Measurements from ENCODE around the gene WWOX. TPM values are rescaled to one million over a fixed set of nuclear protein-coding genes. Genes with fewer than 3 reads are reported as not detected.

Gene WWOX
- polyA plus RNA-seq, 1 donor (not counting 4 experiments of a cell fraction or from before 2014, with no cell fraction given): 5.1 TPM

GRCh38 chr16:78128913-78129312, 29.5 kb downstream of the WWOX start:
- H3K27me3 ChIP-seq (ENCODE audit: control insufficient read depth, extremely low read depth, insufficient read depth, low read length): no peaks in the 10 kb centered on the region
- no peak overlapping the region for H3K4me2 ChIP-seq (ENCODE audit: control insufficient read depth, extremely low read depth, insufficient read depth, low read depth, low read length)
- no peaks in the 10 kb centered on the region for H3K4me1 ChIP-seq (ENCODE audit: control insufficient read depth, extremely low read depth, insufficient read depth, low read length)
- no peaks in the 10 kb centered on the region for H3K9me1 ChIP-seq (ENCODE audit: control insufficient read depth, extremely low read depth, insufficient read depth, low read length)
- no peak overlapping the region for H3K4me3 ChIP-seq (ENCODE audit: control insufficient read depth in 2 of 3, extremely low read depth in 1 of 3, insufficient read depth in 2 of 3, low read depth in 1 of 3, low read length in 3 of 3)
- TF ChIP-seq EZH2 (IDR thresholded peaks at IDR 0.05; ENCODE audit: low read length): no peak
- no peak for TF ChIP-seq CTCF (optimal IDR thresholded peaks at IDR 0.05 in 1 of 3, IDR thresholded peaks at IDR 0.05 in 1 of 3, conservative IDR thresholded peaks at IDR 0.05 in 1 of 3; ENCODE audit: extremely low read depth in 1 of 3, insufficient read depth in 2 of 3, low read length in 3 of 3)
- H3K79me2 ChIP-seq (ENCODE audit: control insufficient read depth, insufficient read depth, low read length): no peaks in the 10 kb centered on the region
- DNase-seq (ENCODE audit: low read depth, low spot score): no peak
- dilution Hi-C loops (cut with MboI; ENCODE audit: extremely low pct_ligation_motif_present, low sequenced_read_pairs): no loop called here
- H3K27ac ChIP-seq (ENCODE audit: control insufficient read depth, insufficient read depth, low read length): no peak overlapping the region
- no peak overlapping the region for H2AFZ ChIP-seq (ENCODE audit: control insufficient read depth, low read length)
- no peak overlapping the region for H3K9ac ChIP-seq (ENCODE audit: control insufficient read depth, extremely low read depth, insufficient read depth, low read length)
- no peaks in the 10 kb centered on the region for H3K36me3 ChIP-seq (ENCODE audit: control insufficient read depth in 2 of 2, extremely low read depth in 1 of 2, insufficient read depth in 2 of 2, low read length in 2 of 2)
- FAIRE-seq: no peak
- H3K9me3 ChIP-seq (ENCODE audit: control insufficient read depth, low read depth, low read length): no peaks in the 10 kb centered on the region
- H4K20me1 ChIP-seq (ENCODE audit: control insufficient read depth, extremely low read depth, insufficient read depth, low read length): no peaks in the 10 kb centered on the region

- Histone ChIP-seq H3K36me3 (ENCODE audit: control insufficient read depth in 2 of 2, extremely low read depth in 1 of 2, insufficient read depth in 2 of 2, low read length in 2 of 2) (no peaks in the 10 kb centered on the region), H3K27ac (ENCODE audit: control insufficient read depth, insufficient read depth, low read length) (no peak overlapping the region)
Measured at GRCh38 chr16:78129349-78129748, 29.9 kb downstream of the WWOX start.

More at GRCh38 chr16:78129349-78129748, 29.9 kb downstream of the WWOX start:
- FAIRE-seq: no peak
- H3K4me1 ChIP-seq (ENCODE audit: control insufficient read depth, extremely low read depth, insufficient read depth, low read length): no peaks in the 10 kb centered on the region
- H3K27me3 ChIP-seq (ENCODE audit: control insufficient read depth, extremely low read depth, insufficient read depth, low read length): no peaks in the 10 kb centered on the region
- no peaks in the 10 kb centered on the region for H3K9me3 ChIP-seq (ENCODE audit: control insufficient read depth, low read depth, low read length)
- H3K9me1 ChIP-seq (ENCODE audit: control insufficient read depth, extremely low read depth, insufficient read depth, low read length): no peaks in the 10 kb centered on the region
- no peak overlapping the region for H3K4me3 ChIP-seq (ENCODE audit: control insufficient read depth in 2 of 3, extremely low read depth in 1 of 3, insufficient read depth in 2 of 3, low read depth in 1 of 3, low read length in 3 of 3)
- dilution Hi-C loops (cut with MboI; ENCODE audit: extremely low pct_ligation_motif_present, low sequenced_read_pairs): no loop called here
- H3K9ac ChIP-seq (ENCODE audit: control insufficient read depth, extremely low read depth, insufficient read depth, low read length): no peak overlapping the region
- TF ChIP-seq CTCF (optimal IDR thresholded peaks at IDR 0.05 in 1 of 3, IDR thresholded peaks at IDR 0.05 in 1 of 3, conservative IDR thresholded peaks at IDR 0.05 in 1 of 3; ENCODE audit: extremely low read depth in 1 of 3, insufficient read depth in 2 of 3, low read length in 3 of 3): no peak
- TF ChIP-seq EZH2 (IDR thresholded peaks at IDR 0.05; ENCODE audit: low read length): no peak
- no peaks in the 10 kb centered on the region for H4K20me1 ChIP-seq (ENCODE audit: control insufficient read depth, extremely low read depth, insufficient read depth, low read length)
- no peaks in the 10 kb centered on the region for H3K79me2 ChIP-seq (ENCODE audit: control insufficient read depth, insufficient read depth, low read length)
- no peak for DNase-seq (ENCODE audit: low read depth, low spot score)
- H3K4me2 ChIP-seq (ENCODE audit: control insufficient read depth, extremely low read depth, insufficient read depth, low read depth, low read length): no peak overlapping the region
- H2AFZ ChIP-seq (ENCODE audit: control insufficient read depth, low read length): no peak overlapping the region

All from keratinocyte (primary cell).